Measurements from ENCODE around the gene ERH.

The ERH gene

DNA sequence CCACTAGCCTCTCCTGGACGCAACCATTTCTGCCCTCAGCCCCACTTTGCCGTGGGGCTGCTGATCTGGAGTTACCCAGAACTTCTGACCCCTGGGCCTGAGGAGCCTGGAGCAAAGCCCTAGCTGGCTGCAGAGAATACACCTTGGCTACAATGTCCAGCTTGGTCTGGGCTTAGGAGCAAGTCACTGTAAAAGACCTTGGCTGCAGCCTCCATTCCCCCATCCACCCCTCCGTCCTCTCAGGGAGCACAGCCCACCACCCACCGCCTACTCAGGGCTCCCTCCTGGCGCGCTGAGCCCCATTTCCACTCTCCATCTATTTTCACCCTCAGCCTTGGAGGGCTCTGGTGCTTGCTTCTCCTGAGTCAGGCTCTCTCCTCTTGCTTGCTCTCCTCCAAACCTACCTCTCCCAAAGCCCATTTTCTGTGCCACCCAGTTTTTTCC, 42.9 kb downstream of the ERH start:
- DNase-seq, result no peak

DNA sequence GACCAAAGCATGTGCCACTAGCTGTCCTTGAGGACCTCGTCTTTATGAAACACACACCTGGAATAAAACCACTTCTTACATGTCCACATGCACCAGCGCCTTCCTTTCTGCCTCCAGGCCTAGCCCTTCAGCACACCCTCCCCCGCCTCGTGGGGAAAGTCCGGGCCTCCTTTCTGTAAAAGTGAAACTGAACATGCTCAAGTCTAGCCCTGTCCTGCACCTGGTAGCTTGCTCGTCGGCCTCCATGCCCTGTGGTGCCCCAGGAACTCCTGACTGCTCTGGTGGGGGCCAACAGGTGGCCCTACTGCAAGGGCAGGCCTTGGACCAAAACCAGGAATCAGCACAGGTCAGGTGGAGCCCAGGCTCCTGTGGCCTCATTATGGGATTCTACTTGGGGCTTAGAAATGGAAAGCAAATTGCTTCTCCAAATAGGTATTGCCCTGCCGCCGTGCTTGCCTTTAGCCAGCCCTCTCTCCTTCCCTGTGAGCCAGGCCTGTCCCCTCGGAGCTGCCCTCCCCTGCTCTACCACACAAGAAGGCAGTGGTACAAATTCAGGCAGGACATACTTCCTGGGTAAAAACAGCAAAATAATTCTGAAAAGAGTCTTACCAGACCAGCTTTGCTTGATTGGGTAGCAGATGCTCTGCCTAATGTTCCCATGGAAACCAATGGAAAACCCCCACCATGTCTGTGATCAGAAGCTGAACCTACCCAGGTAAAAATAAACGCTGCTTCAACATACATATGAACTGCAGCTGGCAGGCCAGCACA, 43.5 kb downstream of the ERH start:
- no peak for DNase-seq

DNA sequence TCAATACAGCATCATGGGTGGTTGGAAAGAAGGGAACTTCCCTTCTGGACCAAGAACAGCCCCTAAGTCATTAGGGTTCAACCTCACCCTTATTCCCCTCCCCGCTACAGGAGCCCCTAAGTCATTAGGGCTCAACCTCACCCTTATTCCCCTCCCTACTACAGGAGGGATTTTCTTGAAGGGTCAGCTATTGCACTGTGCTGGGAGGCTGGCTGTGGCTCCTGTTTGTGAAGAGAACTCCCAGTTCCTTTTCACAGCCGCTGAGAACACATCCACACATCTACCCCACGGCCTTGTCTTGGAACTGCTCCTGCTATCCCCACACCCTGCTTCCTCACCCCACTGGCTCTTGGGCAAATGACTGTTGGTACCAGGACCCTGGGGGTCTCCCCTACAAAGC, 44.9 kb downstream of the ERH start:
- no peak for DNase-seq

DNA sequence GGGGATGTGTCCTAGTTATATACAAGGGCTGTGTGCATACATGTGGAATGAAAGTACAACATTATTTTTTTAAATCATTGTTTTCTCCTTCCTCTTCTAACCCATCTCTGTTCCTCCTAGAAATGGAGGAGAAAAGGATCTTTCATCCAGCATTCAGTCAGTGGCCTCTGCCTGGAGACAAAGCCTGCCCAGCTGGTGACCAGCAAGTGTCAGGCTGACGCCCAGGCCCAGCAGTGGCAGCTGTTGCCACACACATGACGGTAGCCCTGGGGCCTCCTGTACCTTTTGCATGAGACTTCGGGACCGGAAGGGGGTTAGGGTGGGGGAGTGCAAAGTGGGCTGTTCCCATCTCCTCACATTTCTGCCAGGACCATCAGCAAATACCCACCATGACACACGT, 46.2 kb downstream of the ERH start:
- no peak for DNase-seq

DNA sequence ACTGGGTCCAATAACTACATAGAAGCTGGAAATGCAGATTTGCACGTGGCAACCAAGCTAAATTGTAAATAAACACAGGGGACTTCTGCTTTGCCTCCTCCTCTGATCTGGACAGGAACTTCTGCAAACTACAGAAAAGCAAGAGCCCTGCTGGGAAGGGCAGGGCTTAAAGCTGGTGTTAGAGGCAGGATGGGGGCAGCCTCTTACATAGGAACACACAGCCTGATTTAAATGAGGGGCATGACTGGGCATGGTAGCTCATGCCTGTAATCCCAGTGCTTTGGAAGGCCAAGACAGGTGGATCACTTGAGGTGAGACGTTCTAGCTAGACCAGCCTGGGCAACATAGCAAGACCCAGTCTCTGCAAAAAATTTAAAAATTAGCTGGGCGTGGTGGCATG, 46.7 kb downstream of the ERH start:
- DNase-seq, result no peak

DNA sequence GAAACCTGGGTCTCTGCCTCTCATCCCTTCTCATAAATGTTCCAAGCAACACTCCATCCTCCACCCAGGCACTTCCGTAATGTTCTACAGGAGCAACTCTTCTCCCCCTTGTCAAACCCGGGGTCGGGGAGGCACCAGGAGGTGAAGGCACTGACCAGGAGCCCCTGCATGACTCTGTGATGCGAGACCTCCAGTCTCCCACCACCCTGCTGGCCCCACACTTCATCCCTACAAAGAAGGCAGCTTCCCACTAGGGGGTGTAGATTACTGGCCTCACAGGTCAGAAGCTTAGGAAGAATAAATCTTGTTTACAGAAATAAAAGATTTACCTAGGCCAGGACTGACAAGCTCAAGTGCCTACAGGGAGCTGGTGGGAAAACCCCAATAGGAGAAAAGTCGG, 47.2 kb downstream of the ERH start:
- no peak for DNase-seq

DNA sequence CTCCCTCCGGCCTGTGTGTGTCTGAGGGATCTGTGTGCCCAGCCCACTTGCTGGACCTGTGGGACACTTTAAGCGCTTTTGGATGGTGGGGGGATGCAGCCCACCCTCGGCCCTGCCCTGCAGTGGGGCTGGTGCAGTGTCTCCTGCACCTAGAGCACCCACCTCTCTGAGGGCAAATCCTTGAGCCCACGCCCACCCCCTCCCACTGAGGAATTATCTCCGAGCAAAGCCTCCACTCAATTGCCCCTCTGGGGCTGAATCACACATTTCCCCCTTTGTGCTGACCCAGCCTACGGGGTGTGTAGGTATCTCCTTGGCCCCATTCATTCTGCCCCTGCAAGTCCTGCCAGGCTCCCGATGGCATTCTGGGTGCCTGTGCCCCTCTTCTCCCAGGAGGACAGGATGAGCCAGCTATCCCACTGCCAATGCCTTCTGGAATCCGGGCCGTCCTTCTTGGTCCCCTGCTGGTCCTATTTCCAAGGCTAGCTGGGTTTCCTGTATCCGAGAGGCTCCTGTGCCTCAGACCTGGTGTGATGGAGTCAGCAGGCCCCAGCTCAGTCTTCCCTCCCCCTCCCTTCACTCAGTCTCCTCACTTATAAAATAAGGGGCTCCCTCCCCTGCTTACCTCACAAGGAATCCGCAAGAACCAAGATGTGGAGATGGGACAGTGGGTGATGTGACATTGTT, 48.9 kb downstream of the ERH start:
- DNase-seq, result no peak

DNA sequence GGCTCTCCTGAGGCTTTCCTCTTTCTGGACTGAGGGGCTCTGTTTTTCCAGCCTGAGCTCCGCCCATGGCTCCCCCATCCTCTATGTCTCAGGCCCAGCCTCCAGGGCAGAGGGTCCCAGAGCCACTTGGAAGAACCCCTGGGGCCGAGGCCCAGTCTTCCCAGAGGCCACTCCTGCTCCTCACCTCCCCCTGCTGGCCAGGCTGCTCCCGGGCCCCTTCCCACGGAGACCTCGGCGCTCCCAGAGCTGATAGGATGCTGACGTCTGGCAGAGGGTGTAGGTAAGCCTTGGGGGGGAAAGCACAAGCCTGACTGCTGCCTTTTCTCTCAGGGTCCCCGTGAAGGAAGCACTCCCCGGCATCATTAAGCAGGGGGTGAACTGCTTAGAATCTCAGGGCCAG, 51.4 kb downstream of the ERH start:
- peak; percentile 38 for DNase-seq

DNA sequence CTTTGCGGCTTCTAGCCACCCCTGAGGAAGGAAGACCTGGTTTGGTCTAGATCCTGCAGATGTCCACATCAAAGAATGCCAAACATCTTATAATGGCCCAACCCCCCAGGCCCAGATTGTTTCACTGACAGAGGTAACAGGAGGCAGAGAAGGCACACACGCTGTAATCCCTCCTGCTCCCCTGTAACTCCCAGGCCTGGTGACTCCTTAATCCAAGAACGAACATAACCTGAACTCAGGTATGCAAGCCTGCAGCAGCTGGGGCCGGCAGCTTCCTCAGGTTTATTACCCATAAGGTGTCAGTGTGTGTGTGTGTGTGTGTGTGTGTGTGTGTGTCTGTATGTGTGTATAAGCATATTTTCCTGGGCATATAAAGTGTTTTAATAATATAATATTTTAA, 52.7 kb downstream of the ERH start:
- DNase-seq, result no peak

- DNase-seq, result no peak
Measured at GRCh38 chr14:69344171-69344570, 53.9 kb downstream of the ERH start.

GRCh38 chr14:69342928-69343525, 55.1 kb downstream of the ERH start:
- DNase-seq, result no peak

DNA sequence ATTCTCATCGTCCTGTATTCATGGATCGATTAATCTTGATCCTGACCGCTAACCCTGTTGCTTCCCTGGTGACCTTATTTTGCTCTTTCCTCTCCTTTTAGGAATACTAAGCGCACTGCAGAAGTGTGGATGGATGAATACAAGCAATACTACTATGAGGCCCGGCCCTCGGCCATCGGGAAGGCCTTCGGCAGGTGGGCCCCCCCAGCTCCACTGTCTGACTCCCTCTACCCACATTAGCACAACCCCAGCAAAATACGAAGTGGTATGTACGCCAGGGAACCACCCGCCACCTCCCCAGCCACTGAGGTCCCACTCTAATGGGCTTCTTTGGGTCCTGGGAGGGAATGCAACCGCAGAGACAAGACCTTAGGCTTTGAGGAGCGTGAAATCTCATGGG, 58.7 kb downstream of the ERH start:
- no peak for DNase-seq

DNA sequence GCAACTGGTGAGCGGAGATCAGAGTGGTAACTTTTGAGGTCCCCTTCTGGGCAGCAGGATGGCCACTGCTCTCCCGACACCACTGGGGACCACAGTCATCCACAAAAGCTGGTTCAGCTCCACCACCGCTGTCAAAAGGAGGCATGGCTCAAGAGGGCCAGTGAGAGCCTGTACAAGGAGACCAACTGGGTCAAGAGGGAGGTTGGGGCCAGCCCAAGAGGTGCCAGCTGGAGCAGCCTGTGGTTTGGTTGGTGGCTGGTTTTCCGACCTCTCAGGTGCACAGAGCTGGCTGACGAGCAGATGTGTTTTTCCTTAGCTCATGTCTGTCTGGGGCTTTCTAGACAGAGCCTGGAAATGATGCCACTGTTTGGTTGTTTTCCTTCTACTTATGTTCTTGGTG, 60.1 kb downstream of the ERH start:
- DNase-seq, result no peak

DNA sequence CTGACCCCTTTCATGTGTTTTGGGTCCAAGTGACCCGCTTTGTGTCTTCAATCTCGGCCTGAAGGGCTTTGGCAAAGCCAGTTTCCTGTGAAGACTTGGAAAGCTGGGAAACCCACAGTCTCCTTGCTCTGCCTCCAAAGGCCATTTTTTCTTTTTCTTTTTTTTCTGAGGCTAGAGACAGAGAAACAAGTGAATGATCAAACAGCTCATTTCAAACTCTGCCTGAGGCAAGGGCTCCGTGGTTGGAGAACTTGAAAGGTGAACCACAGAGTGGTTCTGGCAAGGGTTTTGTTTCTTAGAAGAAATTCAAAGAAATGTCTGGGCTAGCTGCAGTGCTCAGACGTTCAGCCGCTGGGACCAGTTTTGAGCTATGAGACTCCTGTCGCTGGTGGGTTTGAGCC, 62.7 kb downstream of the ERH start:
- DNase-seq, result peak; percentile 18

DNA sequence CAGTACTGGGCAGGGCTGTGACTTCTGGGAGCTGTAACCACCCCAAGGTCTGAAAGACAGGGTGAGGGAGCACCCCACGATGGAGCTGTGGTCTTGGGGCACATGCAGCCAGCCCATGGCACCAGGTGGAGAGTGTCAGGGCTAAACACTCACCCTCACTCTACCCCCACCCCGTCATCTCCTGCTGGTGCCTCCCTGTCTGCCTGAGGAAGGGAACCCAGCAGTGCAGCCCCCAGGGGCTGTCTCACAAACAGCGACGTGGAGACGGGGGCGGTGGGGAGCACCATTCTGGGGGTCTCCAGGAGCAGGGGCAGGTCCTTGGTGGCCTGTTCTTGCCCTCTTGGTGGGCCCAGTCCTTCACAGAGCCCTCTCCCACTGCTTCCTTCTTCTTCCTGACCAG, 63.5 kb downstream of the ERH start:
- DNase-seq, result no peak

- DNase-seq, result no peak
Measured at GRCh38 chr14:69333791-69334337, 64.2 kb downstream of the ERH start.

DNA sequence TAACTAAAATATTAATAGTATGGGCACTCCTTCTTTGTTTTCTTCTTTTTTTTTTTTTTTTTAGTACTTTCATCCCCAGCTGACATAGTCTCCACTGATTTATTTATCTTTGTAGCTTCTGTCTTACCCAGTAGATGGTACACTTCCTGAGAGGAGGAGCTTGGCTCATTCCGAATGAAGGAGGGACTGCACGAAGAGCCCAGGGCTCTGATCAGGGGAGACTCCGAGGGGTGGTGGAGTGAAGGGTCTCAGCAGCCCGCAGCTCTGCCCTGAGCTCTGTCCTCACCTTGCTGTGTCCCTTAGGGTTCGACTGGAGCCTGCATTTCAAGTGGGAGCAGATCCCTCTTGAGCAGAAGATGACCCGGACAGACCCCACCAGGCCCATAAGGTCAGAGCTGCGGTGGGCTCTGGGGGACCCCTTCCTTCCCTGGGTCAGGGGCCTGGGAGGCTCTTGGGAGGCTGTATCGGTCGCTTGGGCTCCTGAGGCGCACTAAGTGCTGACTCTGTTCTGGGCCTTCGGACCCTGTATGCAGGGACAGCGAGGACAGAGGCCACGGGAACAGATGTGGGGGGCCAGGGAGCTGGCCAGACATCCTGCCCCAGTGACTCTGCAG, 65.2 kb downstream of the ERH start:
- no peak for DNase-seq

DNA sequence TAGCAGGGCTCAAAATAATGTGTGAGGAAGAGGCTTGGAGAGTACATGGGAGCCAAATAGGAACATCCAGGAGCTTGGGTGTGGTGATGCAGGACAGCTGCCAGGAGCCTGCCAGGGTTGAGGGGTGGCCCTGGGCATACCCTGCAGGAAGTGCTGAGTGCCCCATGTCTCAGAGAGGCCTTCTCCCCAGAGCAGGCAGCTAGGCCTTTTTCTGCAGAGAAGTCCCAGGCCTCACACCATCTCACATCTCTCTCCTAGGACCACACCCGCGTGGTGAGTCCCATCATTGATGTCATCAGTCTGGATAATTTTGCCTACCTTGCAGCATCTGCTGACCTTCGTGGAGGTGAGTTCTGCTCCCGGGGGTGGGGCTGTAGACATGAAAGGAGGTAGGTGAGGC, 66.9 kb downstream of the ERH start:
- no peak for DNase-seq

All from EL (cell line).